SW480 (cell line): ENCODE results near the gene COMMD1.
"Not testable (repeated sequence)": the region's sequence is repeated elsewhere in the genome, so short reads cannot be mapped to it uniquely, and the experiment has no call there.

ENCODE experiments used
- DNase-seq: peaks from one replicate; pipeline ENCODE4 v3.0.0-alpha.2; 2016; ENCODE audit warnings: low spot score

Gene COMMD1

GRCh38 chr2:61905372-61906185 is at the start of gene COMMD1:
Gene COMMD1 (plus strand): TSS chr2:61905674. CDS start chr2:61905679, 5 bp downstream.
- DNase-seq, result peak; percentile 71

DNA sequence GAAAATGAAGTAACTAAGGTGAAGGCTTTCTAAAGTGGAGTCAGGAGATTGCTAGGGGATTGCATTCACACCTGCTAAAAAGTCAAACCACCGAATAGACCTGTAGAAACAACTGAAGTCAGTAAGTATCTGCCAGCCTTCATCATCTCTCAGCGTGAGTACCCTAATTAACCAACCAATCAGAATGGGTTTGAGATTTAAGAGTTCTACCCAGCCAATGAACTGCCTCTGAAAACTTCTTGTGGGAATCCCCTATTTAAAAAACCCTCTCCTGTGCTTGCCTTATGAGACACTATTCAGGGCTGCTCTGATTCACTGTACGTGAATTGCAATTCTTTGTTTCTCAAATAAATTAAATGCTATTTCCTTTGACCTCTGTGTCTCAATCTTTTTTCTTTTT is 48.2 kb upstream of the COMMD1 start:
- DNase-seq, result no peak

DNA sequence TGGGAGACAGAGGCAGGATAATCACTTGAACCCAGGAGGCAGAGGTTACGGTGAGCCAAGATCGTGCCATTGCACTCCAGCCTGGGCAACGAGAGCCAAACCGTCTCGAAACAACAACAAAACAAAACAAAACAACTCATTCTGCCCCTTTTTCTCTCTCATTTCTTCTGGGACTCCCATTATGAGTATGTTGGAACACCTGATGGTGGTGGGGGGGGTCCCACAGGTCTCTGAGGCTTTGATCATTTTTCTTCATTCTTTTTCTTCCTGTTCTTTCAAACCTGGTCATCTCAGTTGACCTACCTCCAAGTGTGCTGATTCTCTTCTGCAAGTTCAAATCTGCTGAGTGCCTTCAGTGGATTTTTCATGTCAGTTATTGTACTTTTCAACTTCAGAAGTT is 43.4 kb upstream of the COMMD1 start:
- DNase-seq, result no peak

DNA sequence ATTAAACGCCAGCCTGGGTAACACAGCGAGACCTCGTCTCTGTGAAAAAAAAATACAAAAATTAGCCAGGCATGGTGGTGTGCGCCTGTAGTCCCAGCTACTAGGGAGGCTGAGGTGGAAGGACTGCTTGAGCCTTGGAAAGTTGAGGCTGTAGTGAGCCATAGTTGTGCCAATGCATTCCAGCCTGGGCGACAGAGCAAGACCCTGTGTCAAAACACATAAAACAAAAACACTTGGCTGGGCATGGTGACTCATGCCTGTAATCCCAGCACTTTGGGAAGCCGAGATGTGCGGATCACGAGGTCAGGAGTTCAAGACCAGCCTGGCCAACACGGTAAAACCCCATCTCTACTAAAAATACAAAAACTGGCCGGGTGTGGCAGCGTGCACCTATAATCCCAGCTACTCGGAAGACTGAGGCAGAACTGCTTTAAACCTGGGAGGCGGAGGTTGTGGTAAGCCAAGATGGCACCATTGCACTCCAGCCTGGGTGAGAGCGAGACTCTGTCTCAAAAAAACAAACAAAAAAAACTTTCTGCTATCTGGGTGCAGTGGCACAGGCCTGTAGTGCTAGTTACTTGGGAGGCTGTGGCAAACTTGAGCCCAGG is 38.9 kb upstream of the COMMD1 start:
- not testable (repeated sequence) for DNase-seq

DNA sequence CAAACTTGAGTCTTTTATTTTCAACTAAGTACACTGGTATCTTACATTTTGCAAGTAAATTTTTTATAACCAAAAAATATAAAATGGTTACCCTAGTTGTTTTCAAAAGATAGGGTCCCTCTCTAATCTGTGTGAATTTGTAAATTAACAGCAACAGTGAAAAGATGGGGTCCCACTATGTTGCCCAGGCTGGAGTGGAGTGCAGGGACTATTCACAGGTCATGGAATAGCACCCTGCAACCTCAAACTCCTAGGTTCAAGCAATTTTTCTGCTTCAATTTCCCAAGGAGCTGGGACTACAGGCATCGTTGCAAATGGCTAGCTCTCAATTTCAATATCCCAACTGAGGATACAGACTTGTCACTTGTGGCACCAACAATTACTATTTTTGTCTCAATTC is 29.1 kb upstream of the COMMD1 start:
- no peak for DNase-seq

DNA sequence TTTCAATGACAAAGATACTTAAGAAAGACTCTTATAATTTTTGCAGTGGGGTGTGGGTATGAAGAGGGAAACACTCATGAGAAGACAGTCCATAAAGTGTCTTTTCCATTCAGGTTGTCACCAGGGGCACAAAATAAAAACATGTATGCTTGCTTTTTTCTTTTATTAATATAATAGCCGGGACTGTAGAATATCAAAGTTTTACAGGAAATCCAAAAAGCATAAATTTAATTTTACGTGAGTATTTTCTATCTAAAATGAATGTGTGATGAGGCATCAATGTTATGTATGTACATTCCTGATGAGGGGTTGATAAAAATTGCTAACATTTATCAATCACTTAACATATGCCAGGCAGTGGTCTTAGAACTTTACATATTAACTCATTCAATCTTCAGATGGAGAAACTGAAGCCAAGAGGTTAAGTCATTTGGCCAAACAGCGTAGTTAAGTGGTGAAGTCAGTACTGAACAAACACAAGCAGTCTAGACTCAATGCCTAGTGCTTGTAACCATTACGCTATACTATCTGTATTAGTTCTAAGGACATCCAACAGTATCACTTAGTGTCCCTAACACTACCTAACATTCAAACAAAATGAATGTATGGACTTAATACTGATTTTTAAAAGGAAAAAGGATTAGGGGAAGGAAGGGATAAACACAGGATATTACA is 27.8 kb upstream of the COMMD1 start:
- DNase-seq, result no peak

DNA sequence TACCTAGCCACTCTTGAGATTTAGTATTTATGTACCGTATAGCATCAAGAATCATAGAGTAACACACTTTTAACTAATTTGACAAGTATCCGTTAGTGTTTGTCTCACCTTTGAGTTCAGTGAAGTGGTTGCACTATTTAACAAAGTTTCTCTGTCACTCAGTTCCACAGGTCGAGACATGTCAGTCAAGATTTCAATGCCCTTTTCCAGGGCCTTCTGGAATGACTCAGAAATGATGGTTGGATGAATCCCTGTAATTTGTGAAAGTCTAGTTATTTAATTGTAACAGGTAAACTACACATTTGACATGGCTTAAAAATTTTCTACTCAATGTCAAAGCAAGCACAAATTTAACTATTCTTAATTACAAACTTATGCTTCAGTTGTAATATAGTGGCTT is 26.7 kb upstream of the COMMD1 start:
- no peak for DNase-seq

- DNase-seq, result not testable (repeated sequence)
Measured at GRCh38 chr2:61879351-61879750, 26.1 kb upstream of the COMMD1 start.

- DNase-seq, result no peak
Measured at GRCh38 chr2:61882850-61883249, 22.6 kb upstream of the COMMD1 start.

DNA sequence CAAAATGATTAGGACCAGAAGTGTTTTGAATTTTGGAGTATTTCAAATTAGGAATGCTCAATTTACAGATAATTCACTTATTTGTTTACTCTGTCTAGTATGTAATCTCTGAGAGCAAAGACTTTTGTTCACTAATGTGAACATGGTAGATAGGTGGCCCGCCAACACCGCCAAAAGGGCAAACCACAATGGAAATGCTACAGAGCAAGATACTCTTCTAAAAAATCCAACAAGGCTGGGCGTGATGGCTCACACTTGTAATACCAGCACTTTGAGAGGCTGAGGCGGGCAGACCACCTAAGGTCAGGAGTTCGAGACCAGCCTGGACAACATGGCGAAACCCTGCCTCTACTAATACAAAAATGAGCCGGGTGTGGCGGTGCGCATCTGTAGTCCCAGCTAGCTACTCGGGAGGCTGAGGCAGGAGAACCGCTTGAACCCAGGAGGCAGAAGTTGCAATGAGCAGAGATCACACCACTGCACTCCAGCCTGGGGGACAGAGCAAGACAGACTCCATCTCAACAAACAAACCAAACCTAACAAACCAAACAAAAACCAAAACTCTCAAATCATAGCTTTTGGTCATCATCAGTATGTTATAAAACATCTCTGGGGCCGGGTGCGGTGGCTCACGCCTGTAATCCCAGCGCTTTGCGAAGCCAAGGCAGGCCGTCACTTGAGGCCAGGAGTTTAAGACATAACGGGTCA is 19.4 kb upstream of the COMMD1 start:
- DNase-seq, result no peak

DNA sequence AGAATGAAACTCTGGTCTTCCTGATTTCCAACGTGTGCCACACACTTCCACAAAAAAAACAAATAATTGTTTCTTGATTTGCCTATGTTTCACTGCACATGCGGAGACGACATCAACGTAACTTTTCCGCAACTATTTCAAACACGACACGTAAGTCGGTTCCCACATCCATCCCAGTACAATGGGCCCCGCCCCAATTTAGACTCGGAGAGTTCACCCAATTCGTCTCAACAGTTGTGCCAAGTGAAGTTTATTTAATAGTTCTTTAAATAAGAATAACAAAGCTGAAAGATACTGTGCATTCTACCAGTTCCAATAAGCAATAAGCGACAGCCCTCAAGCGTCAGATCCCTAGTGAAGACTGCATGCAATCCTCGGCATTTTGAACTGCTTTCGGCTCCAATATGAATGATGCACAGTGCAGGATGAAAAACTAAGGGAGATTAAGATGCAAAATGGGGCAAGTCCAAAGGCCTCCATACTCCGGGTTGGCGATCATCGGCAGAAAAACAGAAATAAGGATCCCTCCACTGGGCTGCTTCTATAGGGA is 17.7 kb upstream of the COMMD1 start:
- peak; percentile 34 for DNase-seq

GRCh38 chr2:61888267-61889055 is 17.0 kb upstream of the COMMD1 start, which contains the start of gene CCT4:
Gene CCT4 (minus strand): TSS chr2:61888656. CDS start chr2:61888507, 149 bp downstream.
- peak; percentile 84 for DNase-seq

GRCh38 chr2:61898810-61899209 is 6.7 kb upstream of the COMMD1 start:
- DNase-seq, result peak; percentile 18

GRCh38 chr2:61900281-61900680 is 5.2 kb upstream of the COMMD1 start:
- no peak for DNase-seq

DNA sequence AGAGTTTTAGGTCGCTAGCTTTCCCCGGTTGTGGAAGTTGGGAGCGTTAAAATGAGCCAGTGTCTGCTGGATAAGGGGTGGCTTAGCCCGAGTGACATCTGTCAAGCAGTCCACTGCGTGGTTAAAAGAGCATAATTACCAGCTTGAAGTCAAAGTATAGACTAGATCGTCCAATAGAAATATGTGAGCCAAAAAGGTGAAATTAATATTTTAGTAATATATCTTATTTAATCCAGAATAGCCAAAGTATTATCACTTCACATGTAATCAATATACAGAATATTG is 654 bp downstream of the COMMD1 start:
- no peak for DNase-seq

- no peak for DNase-seq
Measured at GRCh38 chr2:61909116-61909515, 3.6 kb downstream of the COMMD1 start.

DNA sequence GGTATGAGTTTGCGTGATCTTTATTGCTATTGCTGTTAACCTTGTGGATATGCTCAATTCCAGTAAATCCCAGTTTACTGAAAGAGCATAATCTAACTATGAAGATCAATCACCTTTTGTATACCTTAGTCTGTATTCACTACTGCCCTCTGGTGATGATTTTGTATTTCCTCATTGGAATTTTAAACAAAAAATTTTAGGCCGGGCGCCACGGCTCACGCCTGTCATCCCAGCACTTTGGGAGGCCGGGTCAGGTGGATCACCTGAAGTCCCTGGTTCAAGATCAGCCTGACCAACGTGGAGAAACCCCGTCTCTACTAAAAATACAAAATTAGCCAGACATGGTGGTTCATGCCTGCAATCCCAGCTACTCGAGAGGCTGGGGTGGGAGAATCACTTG is 5.1 kb downstream of the COMMD1 start:
- DNase-seq, result no peak

DNA sequence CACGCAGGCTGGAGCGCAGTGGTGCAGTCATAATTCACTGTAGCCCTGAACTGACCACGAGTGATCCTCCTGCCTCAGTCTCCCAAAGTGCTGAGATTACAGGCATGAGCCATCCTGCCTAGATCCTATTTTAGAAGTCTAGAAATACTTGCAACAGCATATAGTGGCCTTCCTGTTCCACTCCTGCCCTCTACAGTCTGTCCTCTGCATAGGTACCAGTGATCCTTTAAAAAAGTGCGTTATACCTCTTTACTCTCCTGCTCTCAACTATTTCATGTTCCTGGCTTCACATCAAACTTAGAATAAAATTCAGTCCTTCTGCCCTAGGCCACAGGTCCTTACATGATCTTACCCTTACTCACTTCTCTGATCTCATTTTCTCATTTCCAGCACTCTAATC is 6.0 kb downstream of the COMMD1 start:
- DNase-seq, result no peak

- not testable (repeated sequence) for DNase-seq
Measured at GRCh38 chr2:61914794-61915193, 9.3 kb downstream of the COMMD1 start.

DNA sequence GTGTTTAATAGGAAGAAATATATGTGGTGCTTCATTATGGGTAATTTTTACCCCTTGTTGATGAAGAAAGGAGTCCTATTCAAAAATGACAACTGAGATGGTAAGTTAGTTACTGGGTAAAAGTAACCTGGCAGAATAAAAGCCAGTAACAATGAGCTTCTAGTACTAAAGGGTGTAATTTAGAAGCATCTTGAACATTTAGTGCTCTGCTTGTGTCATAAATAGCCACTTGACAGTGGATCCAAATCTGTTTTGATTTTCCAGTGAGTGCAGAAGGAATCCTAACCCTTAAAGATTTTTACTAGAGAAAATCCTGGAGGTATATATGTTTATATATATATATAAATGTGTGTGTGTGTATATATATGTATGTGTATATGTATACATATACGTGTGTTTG is 15.1 kb downstream of the COMMD1 start:
- no peak for DNase-seq

GRCh38 chr2:61922714-61923113 is 17.2 kb downstream of the COMMD1 start:
- DNase-seq, result no peak
